HepG2 (cell line): ENCODE data around the gene EPHA10. TPM values are rescaled to one million over a fixed set of nuclear protein-coding genes. Genes with fewer than 3 reads are reported as not detected.

Experiments
- ATF1 ChIP-seq: IDR thresholded peaks from 2 replicates; pipeline ENCODE4 v1.6.1; 2016; ENCODE audit warnings: mild to moderate bottlenecking, control low read depth
- DMAP1 ChIP-seq: IDR thresholded peaks from 2 replicates; pipeline ENCODE4 v1.6.1; 2016
- GZF1 ChIP-seq: sonication (generic); formaldehyde crosslinking; IDR thresholded peaks from 2 replicates; pipeline ENCODE4 v1.5.1; 2020; ENCODE audit warnings: mild to moderate bottlenecking, missing genetic modification reagents
- KLF16 ChIP-seq, 2 experiments: sonication (generic) in 1 of 2; formaldehyde crosslinking in 1 of 2; IDR thresholded peaks; 2 replicates each; pipeline versions ENCODE4 v1.6.1 to v1.8.0; 2016 to 2023; ENCODE audit warnings: missing genetic modification reagents in 2 of 2, missing compliant biosample characterization in 1 of 2
- MATR3 ChIP-seq: sonication (generic); formaldehyde crosslinking; IDR thresholded peaks from 2 replicates; pipeline ENCODE4 v1.4.0; 2020; ENCODE audit warnings: missing genetic modification reagents
- PCBP1 ChIP-seq: fragments of 200-400 bp; formaldehyde crosslinking; IDR thresholded peaks from 2 replicates; pipeline ENCODE4 v1.6.1; 2017; ENCODE audit warnings: mild to moderate bottlenecking, low read depth, low read length, borderline replicate concordance
- PHF20 ChIP-seq: sonication (generic); formaldehyde crosslinking; IDR thresholded peaks from 2 replicates; pipeline ENCODE4 v1.5.0; 2020; ENCODE audit warnings: mild to moderate bottlenecking, missing genetic modification reagents
- PTBP1 ChIP-seq: fragments of 200-400 bp; formaldehyde crosslinking; IDR thresholded peaks from 2 replicates; pipeline ENCODE4 v1.6.1; 2018; ENCODE audit warnings: low read length, low read depth; ENCODE audit not compliant: poor library complexity, severe bottlenecking
- SMYD3 ChIP-seq: sonication (generic); formaldehyde crosslinking; IDR thresholded peaks from 2 replicates; pipeline ENCODE4 v1.8.1; 2023; ENCODE audit warnings: mild to moderate bottlenecking, missing genetic modification reagents
- U2AF1 ChIP-seq: fragments of 200-400 bp; formaldehyde crosslinking; optimal IDR thresholded peaks from 2 replicates; pipeline ENCODE3; 2017; ENCODE audit warnings: mild to moderate bottlenecking, low read depth, low read length
- ZNF143 ChIP-seq: sonication (generic); formaldehyde crosslinking; IDR thresholded peaks from 2 replicates; pipeline ENCODE4 v1.4.0; 2020; ENCODE audit warnings: missing genetic modification reagents
- ZNF160 ChIP-seq: sonication (generic); formaldehyde crosslinking; IDR thresholded peaks from 2 replicates; pipeline ENCODE4 v1.8.0; 2022; ENCODE audit warnings: mild to moderate bottlenecking, inconsistent platforms, missing genetic modification reagents
- ZNF30 ChIP-seq: sonication (generic); formaldehyde crosslinking; IDR thresholded peaks from 2 replicates; pipeline ENCODE4 v1.5.0; 2020; ENCODE audit warnings: mild to moderate bottlenecking, missing genetic modification reagents
- ZNF558 ChIP-seq: sonication (generic); formaldehyde crosslinking; IDR thresholded peaks from 2 replicates; pipeline ENCODE4 v1.9.0; 2022; ENCODE audit warnings: mild to moderate bottlenecking, missing genetic modification reagents, borderline replicate concordance
- ZNF605 ChIP-seq: sonication (generic); formaldehyde crosslinking; IDR thresholded peaks from 2 replicates; pipeline ENCODE4 v1.8.0; 2022; ENCODE audit warnings: mild to moderate bottlenecking, missing genetic modification reagents
- ZNF776 ChIP-seq: sonication (generic); formaldehyde crosslinking; IDR thresholded peaks from 2 replicates; pipeline ENCODE4 v1.4.0; 2020; ENCODE audit warnings: mild to moderate bottlenecking, missing genetic modification reagents
- ZNF839 ChIP-seq: sonication (generic); formaldehyde crosslinking; IDR thresholded peaks from 2 replicates; pipeline ENCODE4 v1.4.0; 2020; ENCODE audit warnings: missing genetic modification reagents, mild to moderate bottlenecking, borderline replicate concordance
- polyA plus RNA-seq, 8 experiments: library from polyadenylated mRNA; depleted of rRNA in 3 of 8; stranded (reverse) in 7 of 8; unstranded in 1 of 8; fragments of >200 nt; fragmentation: Illumina TruSeq in 4 of 8; extraction: Trizol in 4 of 8; gene quantifications; 2 replicates each; pipeline versions ENCODE4 v1.2.1 to v1.2.3, GENCODE V29; 2011 to 2016; ENCODE audit warnings: low read depth in 4 of 8, missing spikeins in 1 of 8, mixed read lengths in 1 of 8; ENCODE audit not compliant: insufficient read depth in 1 of 8
- total RNA-seq, 5 experiments: library from RNA; depleted of rRNA; stranded (reverse); fragments of >200 nt; fragmentation: Illumina TruSeq; extraction: Trizol; gene quantifications; 2 replicates each; pipeline ENCODE4 v1.2.3, GENCODE V29; 2016; ENCODE audit warnings: low read depth in 1 of 5
- TF ChIP-seq, protein P1 (sequence below): sonication (generic); formaldehyde crosslinking; IDR thresholded peaks from 2 replicates; pipeline ENCODE4 v1.8.0; 2023; ENCODE audit warnings: mild to moderate bottlenecking, missing genetic modification reagents
- TF ChIP-seq, protein P2 (sequence below): sonication (generic); formaldehyde crosslinking; IDR thresholded peaks from 2 replicates; pipeline ENCODE4 v1.4.0; 2020; ENCODE audit warnings: missing genetic modification reagents
- TF ChIP-seq, protein P3 (sequence below): sonication (generic); formaldehyde crosslinking; IDR thresholded peaks from 2 replicates; pipeline ENCODE4 v1.8.1; 2023; ENCODE audit warnings: mild to moderate bottlenecking, inconsistent platforms, moderate library complexity, missing genetic modification reagents, borderline replicate concordance
- TF ChIP-seq, protein P4 (sequence below): sonication (generic); formaldehyde crosslinking; IDR thresholded peaks from 2 replicates; pipeline ENCODE4 v1.4.0; 2020; ENCODE audit warnings: mild to moderate bottlenecking, missing genetic modification reagents

Gene EPHA10
- total and polyA plus RNA-seq, 2 of the 13 experiments (the other 11 are each of a cell fraction or from before 2014, with no cell fraction given) = 0.11 to 0.58 TPM

DNA sequence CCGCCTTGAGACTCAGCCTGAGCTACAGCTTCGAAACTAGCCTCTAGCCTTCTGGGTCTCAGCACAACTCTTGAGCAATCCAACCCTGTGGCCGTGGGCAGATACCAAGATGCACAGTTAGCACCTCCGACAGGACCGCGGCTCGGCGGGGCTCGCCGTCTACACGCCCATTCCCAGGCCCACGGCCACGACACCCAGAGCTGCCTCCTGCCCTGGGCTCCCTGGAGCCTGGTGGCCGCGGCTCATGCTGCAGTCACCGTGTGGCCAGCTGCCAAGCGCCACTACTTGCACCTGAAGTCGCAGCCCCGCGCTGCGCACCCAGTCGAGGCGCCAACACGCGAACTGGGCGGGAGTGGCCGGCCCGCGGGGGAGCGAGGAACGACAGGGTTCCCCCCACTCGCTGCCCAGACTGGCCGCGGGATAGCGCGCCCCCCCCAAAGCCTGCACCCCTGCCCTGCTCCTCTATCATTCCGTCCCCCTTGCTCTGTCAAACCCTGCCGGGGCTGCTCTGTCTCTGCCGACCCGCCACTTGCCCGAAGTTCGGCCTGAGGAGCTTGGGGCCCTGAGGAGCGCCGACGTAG is 73.3 kb downstream of the EPHA10 start (continued):
- TF ChIP-seq ZNF30 (CRISPR knock-in tag) (no peak), PCBP1 (no peak), DMAP1 (no peak), ATF1 (no peak), KLF16 (CRISPR knock-in tag; IDR thresholded peaks at IDR 0.05) (no peak), ZNF143 (CRISPR knock-in tag) (no peak), ZNF160 (CRISPR knock-in tag) (peak; percentile 59; the same call in 1 of the 2 replicates), MATR3 (CRISPR knock-in tag) (no peak), U2AF1 (no peak), ZNF839 (CRISPR knock-in tag) (no peak), ZNF605 (CRISPR knock-in tag) (peak; percentile 5; the same call in 1 of the 2 replicates), ZNF558 (peak; percentile 6; the same call in 1 of the 2 replicates), PTBP1 (no peak), ZNF776 (CRISPR knock-in tag) (no peak; the same call in 1 of the 2 replicates), SMYD3 (no peak), GZF1 (CRISPR knock-in tag) (0 out of 2 replicates have a peak, but pooled peaks have one; percentile 19), PHF20 (no peak)
- TF ChIP-seq, protein P1, sequence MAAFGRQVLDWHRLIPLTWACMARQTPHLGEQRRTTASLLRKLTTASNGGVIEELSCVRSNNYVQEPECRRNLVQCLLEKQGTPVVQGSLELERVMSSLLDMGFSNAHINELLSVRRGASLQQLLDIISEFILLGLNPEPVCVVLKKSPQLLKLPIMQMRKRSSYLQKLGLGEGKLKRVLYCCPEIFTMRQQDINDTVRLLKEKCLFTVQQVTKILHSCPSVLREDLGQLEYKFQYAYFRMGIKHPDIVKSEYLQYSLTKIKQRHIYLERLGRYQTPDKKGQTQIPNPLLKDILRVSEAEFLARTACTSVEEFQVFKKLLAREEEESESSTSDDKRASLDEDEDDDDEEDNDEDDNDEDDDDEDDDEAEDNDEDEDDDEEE = no peak
- TF ChIP-seq, protein P2, sequence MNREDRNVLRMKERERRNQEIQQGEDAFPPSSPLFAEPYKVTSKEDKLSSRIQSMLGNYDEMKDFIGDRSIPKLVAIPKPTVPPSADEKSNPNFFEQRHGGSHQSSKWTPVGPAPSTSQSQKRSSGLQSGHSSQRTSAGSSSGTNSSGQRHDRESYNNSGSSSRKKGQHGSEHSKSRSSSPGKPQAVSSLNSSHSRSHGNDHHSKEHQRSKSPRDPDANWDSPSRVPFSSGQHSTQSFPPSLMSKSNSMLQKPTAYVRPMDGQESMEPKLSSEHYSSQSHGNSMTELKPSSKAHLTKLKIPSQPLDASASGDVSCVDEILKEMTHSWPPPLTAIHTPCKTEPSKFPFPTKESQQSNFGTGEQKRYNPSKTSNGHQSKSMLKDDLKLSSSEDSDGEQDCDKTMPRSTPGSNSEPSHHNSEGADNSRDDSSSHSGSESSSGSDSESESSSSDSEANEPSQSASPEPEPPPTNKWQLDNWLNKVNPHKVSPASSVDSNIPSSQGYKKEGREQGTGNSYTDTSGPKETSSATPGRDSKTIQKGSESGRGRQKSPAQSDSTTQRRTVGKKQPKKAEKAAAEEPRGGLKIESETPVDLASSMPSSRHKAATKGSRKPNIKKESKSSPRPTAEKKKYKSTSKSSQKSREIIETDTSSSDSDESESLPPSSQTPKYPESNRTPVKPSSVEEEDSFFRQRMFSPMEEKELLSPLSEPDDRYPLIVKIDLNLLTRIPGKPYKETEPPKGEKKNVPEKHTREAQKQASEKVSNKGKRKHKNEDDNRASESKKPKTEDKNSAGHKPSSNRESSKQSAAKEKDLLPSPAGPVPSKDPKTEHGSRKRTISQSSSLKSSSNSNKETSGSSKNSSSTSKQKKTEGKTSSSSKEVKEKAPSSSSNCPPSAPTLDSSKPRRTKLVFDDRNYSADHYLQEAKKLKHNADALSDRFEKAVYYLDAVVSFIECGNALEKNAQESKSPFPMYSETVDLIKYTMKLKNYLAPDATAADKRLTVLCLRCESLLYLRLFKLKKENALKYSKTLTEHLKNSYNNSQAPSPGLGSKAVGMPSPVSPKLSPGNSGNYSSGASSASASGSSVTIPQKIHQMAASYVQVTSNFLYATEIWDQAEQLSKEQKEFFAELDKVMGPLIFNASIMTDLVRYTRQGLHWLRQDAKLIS (CRISPR knock-in tag) = no peak
- TF ChIP-seq, protein P3, sequence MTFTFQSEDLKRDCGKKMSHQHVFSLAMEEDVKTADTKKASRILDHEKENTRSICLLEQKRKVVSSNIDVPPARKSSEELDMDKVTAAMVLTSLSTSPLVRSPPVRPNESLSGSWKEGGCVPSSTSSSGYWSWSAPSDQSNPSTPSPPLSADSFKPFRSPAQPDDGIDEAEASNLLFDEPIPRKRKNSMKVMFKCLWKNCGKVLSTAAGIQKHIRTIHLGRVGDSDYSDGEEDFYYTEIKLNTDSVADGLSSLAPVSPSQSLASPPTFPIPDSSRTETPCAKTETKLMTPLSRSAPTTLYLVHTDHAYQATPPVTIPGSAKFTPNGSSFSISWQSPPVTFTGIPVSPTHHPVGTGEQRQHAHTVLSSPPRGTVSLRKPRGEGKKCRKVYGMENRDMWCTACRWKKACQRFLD (CRISPR knock-in tag) = 0 out of 2 replicates have a peak, but pooled peaks have one; percentile 46
- TF ChIP-seq, protein P4, sequence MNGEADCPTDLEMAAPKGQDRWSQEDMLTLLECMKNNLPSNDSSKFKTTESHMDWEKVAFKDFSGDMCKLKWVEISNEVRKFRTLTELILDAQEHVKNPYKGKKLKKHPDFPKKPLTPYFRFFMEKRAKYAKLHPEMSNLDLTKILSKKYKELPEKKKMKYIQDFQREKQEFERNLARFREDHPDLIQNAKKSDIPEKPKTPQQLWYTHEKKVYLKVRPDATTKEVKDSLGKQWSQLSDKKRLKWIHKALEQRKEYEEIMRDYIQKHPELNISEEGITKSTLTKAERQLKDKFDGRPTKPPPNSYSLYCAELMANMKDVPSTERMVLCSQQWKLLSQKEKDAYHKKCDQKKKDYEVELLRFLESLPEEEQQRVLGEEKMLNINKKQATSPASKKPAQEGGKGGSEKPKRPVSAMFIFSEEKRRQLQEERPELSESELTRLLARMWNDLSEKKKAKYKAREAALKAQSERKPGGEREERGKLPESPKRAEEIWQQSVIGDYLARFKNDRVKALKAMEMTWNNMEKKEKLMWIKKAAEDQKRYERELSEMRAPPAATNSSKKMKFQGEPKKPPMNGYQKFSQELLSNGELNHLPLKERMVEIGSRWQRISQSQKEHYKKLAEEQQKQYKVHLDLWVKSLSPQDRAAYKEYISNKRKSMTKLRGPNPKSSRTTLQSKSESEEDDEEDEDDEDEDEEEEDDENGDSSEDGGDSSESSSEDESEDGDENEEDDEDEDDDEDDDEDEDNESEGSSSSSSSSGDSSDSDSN (CRISPR knock-in tag) = peak; percentile 65
